ENCODE measurements around the gene TRHDE.

TRHDE gene

GRCh38 chr12:72610854-72611358, 338.7 kb downstream of the TRHDE start:
- H3K27me3 ChIP-seq (ENCODE audit: insufficient read depth, low read depth) = no peaks in the 10 kb centered on the region
- H2AFZ ChIP-seq (ENCODE audit: low read depth) = no peak overlapping the region
- H3K9ac ChIP-seq = no peak overlapping the region
- TF ChIP-seq CTCF (conservative IDR thresholded peaks at IDR 0.05; ENCODE audit: low read depth, low read length) = no peak
- H3K4me2 ChIP-seq = no peak overlapping the region
- H3K36me3 ChIP-seq (ENCODE audit: insufficient read depth) = no peaks in the 10 kb centered on the region
- no peak overlapping the region for H3K27ac ChIP-seq
- H3K4me1 ChIP-seq (ENCODE audit: low read depth, poor library complexity, severe bottlenecking) = no peaks in the 10 kb centered on the region
- no peaks in the 10 kb centered on the region for H4K20me1 ChIP-seq (ENCODE audit: insufficient read depth)
- H3K4me3 ChIP-seq (IDR thresholded peaks at IDR 0.05; ENCODE audit: insufficient read depth, low read depth, low read length) = no peak overlapping the region
- H3K79me2 ChIP-seq (ENCODE audit: insufficient read depth, low read depth) = no peaks in the 10 kb centered on the region

GRCh38 chr12:72612171-72612570, 340.0 kb downstream of the TRHDE start:
- H3K4me1 ChIP-seq (ENCODE audit: low read depth, poor library complexity, severe bottlenecking) = no peaks in the 10 kb centered on the region
- no peak overlapping the region for H3K4me3 ChIP-seq (IDR thresholded peaks at IDR 0.05; ENCODE audit: insufficient read depth, low read depth, low read length)
- no peak overlapping the region for H3K27ac ChIP-seq
- H3K9ac ChIP-seq = no peak overlapping the region
- no peaks in the 10 kb centered on the region for H3K27me3 ChIP-seq (ENCODE audit: insufficient read depth, low read depth)
- H2AFZ ChIP-seq (ENCODE audit: low read depth) = no peak overlapping the region
- H3K79me2 ChIP-seq (ENCODE audit: insufficient read depth, low read depth) = no peaks in the 10 kb centered on the region
- TF ChIP-seq CTCF (conservative IDR thresholded peaks at IDR 0.05; ENCODE audit: low read depth, low read length) = no peak
- no peaks in the 10 kb centered on the region for H3K36me3 ChIP-seq (ENCODE audit: insufficient read depth)
- H4K20me1 ChIP-seq (ENCODE audit: insufficient read depth) = no peaks in the 10 kb centered on the region
- H3K4me2 ChIP-seq = no peak overlapping the region

GRCh38 chr12:72618764-72619163, 346.6 kb downstream of the TRHDE start:
- Histone ChIP-seq H3K27me3 (ENCODE audit: insufficient read depth, low read depth) (no peaks in the 10 kb centered on the region), H3K27ac (no peak overlapping the region), H3K4me1 (ENCODE audit: low read depth, poor library complexity, severe bottlenecking) (no peaks in the 10 kb centered on the region), H3K4me2 (no peak overlapping the region), H3K9ac (no peak overlapping the region), H2AFZ (ENCODE audit: low read depth) (no peak overlapping the region), H3K36me3 (ENCODE audit: insufficient read depth) (no peaks in the 10 kb centered on the region), H3K4me3 (IDR thresholded peaks at IDR 0.05; ENCODE audit: insufficient read depth, low read depth, low read length) (no peak overlapping the region), H3K79me2 (ENCODE audit: insufficient read depth, low read depth) (no peaks in the 10 kb centered on the region), H4K20me1 (ENCODE audit: insufficient read depth) (no peaks in the 10 kb centered on the region)
- no peak for TF ChIP-seq CTCF (conservative IDR thresholded peaks at IDR 0.05; ENCODE audit: low read depth, low read length)

GRCh38 chr12:72622556-72622955, 350.4 kb downstream of the TRHDE start:
- H3K27ac ChIP-seq = no peak overlapping the region
- H2AFZ ChIP-seq (ENCODE audit: low read depth) = no peak overlapping the region
- no peak overlapping the region for H3K9ac ChIP-seq
- no peak for TF ChIP-seq CTCF (conservative IDR thresholded peaks at IDR 0.05; ENCODE audit: low read depth, low read length)
- H3K4me2 ChIP-seq = no peak overlapping the region
- no peaks in the 10 kb centered on the region for H3K4me1 ChIP-seq (ENCODE audit: low read depth, poor library complexity, severe bottlenecking)
- H3K27me3 ChIP-seq (ENCODE audit: insufficient read depth, low read depth) = no peaks in the 10 kb centered on the region
- no peaks in the 10 kb centered on the region for H4K20me1 ChIP-seq (ENCODE audit: insufficient read depth)
- H3K4me3 ChIP-seq (IDR thresholded peaks at IDR 0.05; ENCODE audit: insufficient read depth, low read depth, low read length) = no peak overlapping the region
- no peaks in the 10 kb centered on the region for H3K36me3 ChIP-seq (ENCODE audit: insufficient read depth)
- H3K79me2 ChIP-seq (ENCODE audit: insufficient read depth, low read depth) = no peaks in the 10 kb centered on the region
